NCI-H1694 treated with DMSO at 0.1 percent for 48 hours (cell line): Measurements from ENCODE around the gene SEC14L1.

ENCODE experiments used
- DNase-seq: peaks from one replicate; lab custom pipeline; 2025; lab: John Stamatoyannopoulos, UW

The SEC14L1 gene

DNA sequence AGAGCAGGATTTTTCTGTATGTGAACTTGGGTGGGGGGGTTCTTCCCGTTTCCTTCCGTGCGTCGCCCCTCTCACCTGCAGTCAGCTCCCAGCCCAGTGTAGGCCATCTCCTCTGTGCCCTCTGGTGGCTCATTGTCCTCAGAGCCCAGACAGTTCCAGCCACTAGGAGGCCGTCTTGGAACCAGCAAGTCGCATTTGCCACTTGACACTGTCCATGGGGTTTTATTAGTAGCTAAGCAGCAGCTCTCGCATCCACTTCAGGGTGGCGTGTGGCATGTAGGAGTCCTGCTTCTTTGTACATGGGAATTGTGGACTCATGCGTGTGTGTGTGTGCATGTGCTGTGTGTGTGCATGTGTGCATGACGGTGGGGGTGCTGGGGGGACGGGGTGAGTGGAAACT lies 74.0 kb downstream of the SEC14L1 start:
- DNase-seq: peak; percentile 8

GRCh38 chr17:77215281-77215680 lies 74.5 kb downstream of the SEC14L1 start:
- no peak for DNase-seq

- DNase-seq: no peak
Measured at GRCh38 chr17:77216486-77216885, 75.7 kb downstream of the SEC14L1 start.

GRCh38 chr17:77217123-77217522 lies 76.4 kb downstream of the SEC14L1 start:
- no peak for DNase-seq

GRCh38 chr17:77217566-77217965 lies 76.8 kb downstream of the SEC14L1 start:
- peak; percentile 28 for DNase-seq

DNA sequence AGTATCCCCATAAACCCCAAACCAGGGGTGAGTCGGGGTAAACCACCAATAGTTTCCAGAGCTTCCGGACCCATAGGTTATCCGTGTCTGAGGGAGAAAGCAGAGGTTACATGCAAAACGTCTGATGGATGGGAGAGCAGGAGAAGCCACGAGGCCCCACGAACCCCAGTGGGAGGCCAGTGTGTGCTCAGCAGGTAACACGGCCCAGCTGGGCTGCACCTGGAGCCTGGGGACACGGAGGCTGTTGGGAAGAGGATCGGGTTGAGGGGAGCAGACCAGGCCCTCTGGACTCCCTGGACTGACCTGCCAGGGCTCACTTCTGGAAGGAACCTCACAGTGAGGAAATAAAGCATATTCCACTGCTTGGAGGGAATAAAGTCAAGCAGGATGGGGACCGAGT lies 78.1 kb downstream of the SEC14L1 start:
- no peak for DNase-seq

DNA sequence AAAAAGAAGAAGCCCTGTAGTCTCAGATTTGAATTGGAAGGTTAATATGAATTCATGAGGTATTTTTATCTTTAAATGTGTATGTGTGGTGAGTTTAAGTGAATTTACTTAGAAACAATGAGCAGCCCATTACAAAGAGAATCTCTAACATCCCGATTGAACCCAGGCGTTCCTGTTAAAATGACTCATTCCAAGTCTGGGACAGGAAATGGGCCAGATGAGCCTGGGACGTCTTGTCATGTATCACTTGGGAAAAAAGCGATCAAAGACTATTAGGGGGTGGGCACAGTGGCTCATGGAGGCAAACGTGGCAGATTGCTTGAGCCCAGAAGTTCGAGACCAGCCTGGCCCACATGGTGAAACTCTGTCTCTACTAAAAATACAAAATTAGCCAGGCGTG lies 81.6 kb downstream of the SEC14L1 start:
- DNase-seq: no peak

DNA sequence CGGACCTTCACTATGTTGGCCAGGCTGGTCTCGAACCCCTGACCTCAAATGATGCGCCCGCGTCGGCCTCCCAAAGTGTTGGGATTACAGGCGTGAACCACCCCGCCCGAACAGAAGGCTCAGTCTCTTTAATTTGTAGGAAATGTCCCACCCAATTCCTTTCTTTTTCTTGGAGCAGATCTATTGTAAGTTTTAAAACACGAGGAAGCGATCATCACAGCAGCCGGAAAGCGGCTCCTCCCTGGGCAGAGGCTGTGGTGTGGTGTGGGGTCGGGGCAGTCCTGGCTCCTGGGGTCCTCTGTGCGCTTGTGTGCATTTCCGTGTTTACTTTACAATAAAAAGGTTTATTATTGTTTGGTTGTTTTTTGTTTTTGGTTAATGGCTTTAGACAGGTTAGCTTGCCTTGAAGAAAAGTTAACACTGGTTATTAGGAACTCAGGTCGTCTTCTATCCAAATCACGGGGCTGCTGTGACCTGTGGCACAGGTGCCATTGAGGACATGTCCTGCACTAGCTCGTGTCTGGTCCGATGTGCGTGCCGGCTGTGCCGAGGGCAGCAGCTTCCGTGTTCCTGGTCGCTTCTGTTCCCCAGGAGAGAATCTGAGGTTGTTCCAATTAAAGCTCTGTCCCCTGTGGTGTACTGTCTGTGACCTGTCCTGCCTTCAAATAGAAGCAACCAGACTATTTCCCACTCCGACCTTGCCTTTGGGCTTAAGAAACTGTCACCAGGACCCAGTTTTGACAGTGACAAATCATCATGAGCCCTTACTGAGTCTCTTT lies 83.1 kb downstream of the SEC14L1 start:
- no peak for DNase-seq

- DNase-seq: no peak
Measured at GRCh38 chr17:77225265-77225664, 84.5 kb downstream of the SEC14L1 start.

GRCh38 chr17:77227461-77228240 lies 86.9 kb downstream of the SEC14L1 start:
- DNase-seq: no peak

- no peak for DNase-seq
Measured at GRCh38 chr17:77228241-77228752, 87.5 kb downstream of the SEC14L1 start.

GRCh38 chr17:77228816-77229215 lies 88.0 kb downstream of the SEC14L1 start:
- no peak for DNase-seq

- no peak for DNase-seq
Measured at GRCh38 chr17:77229786-77230435, 89.1 kb downstream of the SEC14L1 start.

- no peak for DNase-seq
Measured at GRCh38 chr17:77230436-77230830, 89.7 kb downstream of the SEC14L1 start.

DNA sequence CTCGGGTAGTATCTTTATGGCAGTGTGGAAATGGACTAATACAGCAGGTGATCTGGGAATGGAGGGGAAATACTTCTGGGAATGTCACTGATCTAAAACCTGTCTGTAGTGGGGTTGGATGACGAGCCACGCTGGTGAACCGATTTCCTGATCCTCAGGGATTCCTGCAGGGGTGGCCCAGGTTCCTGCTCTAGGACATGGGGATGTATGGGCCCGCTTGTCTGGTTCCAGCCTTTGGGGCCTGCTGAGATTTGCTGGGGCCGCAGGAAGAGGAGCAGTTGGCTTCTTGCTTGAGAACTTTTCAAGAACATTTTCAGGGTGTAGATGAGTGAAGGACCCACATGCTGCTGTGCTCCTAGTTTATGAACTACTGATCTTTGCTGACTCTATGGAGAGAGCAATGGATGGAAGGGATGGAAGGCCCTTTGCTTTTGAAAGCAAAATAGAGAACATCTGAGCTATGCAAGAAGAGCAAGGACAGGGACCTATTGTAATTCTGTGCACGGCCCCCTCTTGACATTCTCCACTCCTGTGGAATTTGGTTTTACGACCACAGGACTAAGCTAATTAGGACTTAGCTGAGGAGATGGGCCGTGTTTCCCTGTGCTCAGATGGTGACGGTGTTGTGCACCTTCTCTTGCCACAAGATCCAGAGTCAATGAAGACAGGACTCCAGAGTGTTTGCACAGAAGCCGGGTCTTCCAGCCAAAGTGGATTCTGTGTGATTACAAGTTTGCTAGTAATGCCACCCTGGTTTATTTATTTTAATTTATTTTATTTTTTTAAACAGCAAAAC lies 90.5 kb downstream of the SEC14L1 start:
- no peak for DNase-seq

GRCh38 chr17:77233127-77233526 lies 92.4 kb downstream of the SEC14L1 start:
- DNase-seq: no peak

- DNase-seq: no peak
Measured at GRCh38 chr17:77233635-77234334, 93.0 kb downstream of the SEC14L1 start.

GRCh38 chr17:77234695-77235094 lies 93.9 kb downstream of the SEC14L1 start:
- DNase-seq: no peak

DNA sequence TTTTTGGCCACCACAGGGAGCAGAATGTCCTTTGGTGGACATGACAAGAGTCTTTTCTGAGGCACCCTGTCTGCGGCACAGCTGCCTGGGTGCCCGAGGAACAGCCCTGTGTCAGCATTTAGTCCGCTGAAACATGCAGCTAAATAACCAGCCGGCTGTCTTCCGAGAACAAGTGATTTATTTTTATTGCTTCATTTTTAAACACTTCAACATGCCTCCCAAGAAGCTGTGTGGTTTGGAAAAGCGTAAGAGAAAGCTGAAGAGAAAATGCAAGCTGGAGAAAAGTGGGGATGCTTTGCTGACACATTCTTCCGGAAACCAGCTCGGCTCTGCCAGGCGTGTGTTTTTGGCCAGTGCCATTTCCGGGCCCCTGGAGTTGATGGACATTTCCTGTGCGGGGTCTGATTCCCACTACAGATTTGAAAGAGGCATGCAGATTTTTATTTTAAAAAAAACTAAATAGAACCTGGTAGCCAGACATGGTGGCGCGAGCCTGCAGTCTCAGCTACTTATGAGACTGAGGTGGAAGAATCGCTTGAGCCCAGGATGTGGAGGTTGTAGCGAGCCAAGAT lies 94.7 kb downstream of the SEC14L1 start:
- no peak for DNase-seq

GRCh38 chr17:77237232-77238008 lies 96.7 kb downstream of the SEC14L1 start:
- DNase-seq: no peak
